Measurements from ENCODE around the gene MANEAL. TPM values are rescaled to one million over a fixed set of nuclear protein-coding genes. Genes with fewer than 3 reads are reported as not detected.

Gene MANEAL
- total and polyA plus RNA-seq, 8 donors: 4.3 to 10.3 (median 6.7) TPM

GRCh38 chr1:37813529-37814145 lies 20.0 kb downstream of the MANEAL start:
- Histone ChIP-seq H3K27me3 (no peaks in the 10 kb centered on the region), H3K9me3 (no peaks in the 10 kb centered on the region), H3K27ac (no peak overlapping the region), H3K4me3 (no peak overlapping the region), H3K36me3 (no peaks in the 10 kb centered on the region), H3K4me1 (peaks cover 7 to 9% (median 7%) of the 10 kb centered on the region in 3 donors)
- FAIRE-seq (no peak), DNase-seq (no peak), ATAC-seq (no peak)
- TF ChIP-seq, protein P1, sequence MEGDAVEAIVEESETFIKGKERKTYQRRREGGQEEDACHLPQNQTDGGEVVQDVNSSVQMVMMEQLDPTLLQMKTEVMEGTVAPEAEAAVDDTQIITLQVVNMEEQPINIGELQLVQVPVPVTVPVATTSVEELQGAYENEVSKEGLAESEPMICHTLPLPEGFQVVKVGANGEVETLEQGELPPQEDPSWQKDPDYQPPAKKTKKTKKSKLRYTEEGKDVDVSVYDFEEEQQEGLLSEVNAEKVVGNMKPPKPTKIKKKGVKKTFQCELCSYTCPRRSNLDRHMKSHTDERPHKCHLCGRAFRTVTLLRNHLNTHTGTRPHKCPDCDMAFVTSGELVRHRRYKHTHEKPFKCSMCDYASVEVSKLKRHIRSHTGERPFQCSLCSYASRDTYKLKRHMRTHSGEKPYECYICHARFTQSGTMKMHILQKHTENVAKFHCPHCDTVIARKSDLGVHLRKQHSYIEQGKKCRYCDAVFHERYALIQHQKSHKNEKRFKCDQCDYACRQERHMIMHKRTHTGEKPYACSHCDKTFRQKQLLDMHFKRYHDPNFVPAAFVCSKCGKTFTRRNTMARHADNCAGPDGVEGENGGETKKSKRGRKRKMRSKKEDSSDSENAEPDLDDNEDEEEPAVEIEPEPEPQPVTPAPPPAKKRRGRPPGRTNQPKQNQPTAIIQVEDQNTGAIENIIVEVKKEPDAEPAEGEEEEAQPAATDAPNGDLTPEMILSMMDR (IDR thresholded peaks at IDR 0.05): no peak
- WGBS, 2 donors: 82% methylated on average over 2 of the region's 2 CpGs
- intact Hi-C loops (cut with DNase I): no loop called here

DNA sequence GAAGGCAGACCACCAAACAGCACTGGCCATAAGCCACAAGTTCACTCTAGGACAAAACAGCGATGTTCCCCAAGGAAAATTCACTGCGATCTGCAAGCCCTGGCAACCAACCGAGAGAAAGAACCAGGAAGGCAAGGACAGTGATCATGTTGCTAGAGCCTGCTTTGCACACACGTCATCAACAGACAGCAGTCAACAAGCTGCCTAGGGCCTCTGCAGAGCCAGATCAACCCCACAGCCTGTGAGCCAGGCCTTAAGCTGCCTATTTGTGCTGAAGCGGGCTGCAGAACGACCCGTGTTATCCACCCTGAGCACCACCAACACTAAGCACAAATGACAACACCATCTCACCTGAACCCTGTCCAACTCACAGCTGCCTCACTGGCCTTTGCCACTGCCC lies 20.6 kb downstream of the MANEAL start:
- FAIRE-seq (no peak), DNase-seq (no peak), ATAC-seq (peak in 1 of 4 donors; percentile 49)
- Histone ChIP-seq H3K36me3 (no peaks in the 10 kb centered on the region), H3K4me3 (no peak overlapping the region), H3K4me1 (peaks cover 3 to 5% (median 4%) of the 10 kb centered on the region in 3 donors), H3K9me3 (no peaks in the 10 kb centered on the region), H3K27me3 (no peaks in the 10 kb centered on the region), H3K27ac (no peak overlapping the region)
- TF ChIP-seq, protein P1 (IDR thresholded peaks at IDR 0.05): no peak
- intact Hi-C loops (cut with DNase I): no loop called here
- 87 to 92% methylated on average over 7 of the region's 7 CpGs for WGBS, 2 donors

GRCh38 chr1:37817481-37817880 lies 23.8 kb downstream of the MANEAL start:
- ATAC-seq (peak; percentile 75 to 92 (median 82)), FAIRE-seq (no peak), DNase-seq (peak in 4 of 6 donors; percentile 41 to 79 (median 65))
- Histone ChIP-seq H3K36me3 (peaks cover 0 to 18% (median 0%) of the 10 kb centered on the region in 3 donors), H3K4me1 (no peaks in the 10 kb centered on the region), H3K9me3 (no peaks in the 10 kb centered on the region), H3K27ac (peak overlapping the region in 1 of 4 donors; percentile 47), H3K27me3 (no peaks in the 10 kb centered on the region), H3K4me3 (no peak overlapping the region)
- TF ChIP-seq, protein P1 (IDR thresholded peaks at IDR 0.05): no peak
- 11 to 12% methylated on average over 2 of the region's 2 CpGs for WGBS, 2 donors
- intact Hi-C loops (cut with DNase I): no loop called here

- H3K27ac ChIP-seq: no peak overlapping the region
- no peak for FAIRE-seq
- H3K27me3 ChIP-seq: no peaks in the 10 kb centered on the region
- intact Hi-C loops (cut with DNase I): no loop called here
- DNase-seq: no peak
- peaks cover 0 to 29% (median 0%) of the 10 kb centered on the region in 3 donors for H3K36me3 ChIP-seq
- TF ChIP-seq, protein P1 (IDR thresholded peaks at IDR 0.05): no peak
- ATAC-seq: no peak
- WGBS, 2 donors: 85 to 93% methylated on average over 2 of the region's 2 CpGs
- no peaks in the 10 kb centered on the region for H3K9me3 ChIP-seq
- H3K4me3 ChIP-seq: no peak overlapping the region
- H3K4me1 ChIP-seq: no peaks in the 10 kb centered on the region
These were observed 27.8 kb downstream of the MANEAL start for GRCh38 chr1:37821481-37821880.

Data from pancreas (tissue), 10 donors.